K562 (cell line): Measurements from ENCODE around the gene HSD3B2. TPM values are rescaled to one million over a fixed set of nuclear protein-coding genes. Genes with fewer than 3 reads are reported as not detected.

Source experiments
- C11orf30 ChIP-seq: fragments of 450-650 bp; IDR thresholded peaks from 2 replicates; pipeline ENCODE4 v1.6.1; 2016; ENCODE audit warnings: low read depth, mild to moderate bottlenecking
- DMBX1 ChIP-seq: fragments of 250-450 bp; sonication (Bioruptor Pico); IDR thresholded peaks from 2 replicates; pipeline ENCODE4 v1.8.0; 2022; ENCODE audit warnings: inconsistent platforms, mild to moderate bottlenecking, moderate library complexity, borderline replicate concordance
- MAFG ChIP-seq: fragments of 450-650 bp; conservative IDR thresholded peaks from 2 replicates; pipeline ENCODE4 v1.6.1; 2016; ENCODE audit warnings: missing genetic modification characterization, missing compliant biosample characterization
- POLR3A ChIP-seq: IDR thresholded peaks from 2 replicates; pipeline ENCODE4 v1.6.1; 2011; ENCODE audit warnings: borderline replicate concordance, mild to moderate bottlenecking, moderate library complexity; ENCODE audit not compliant: insufficient read length, insufficient read depth; ENCODE audit errors: extremely low read depth
- THAP12 ChIP-seq: fragments of 250-450 bp; sonication (Bioruptor Pico); IDR thresholded peaks from 2 replicates; pipeline ENCODE4 v1.9.0; 2021; ENCODE audit warnings: mild to moderate bottlenecking, inconsistent platforms
- ZKSCAN1 ChIP-seq: fragments of 150-350 bp; IDR thresholded peaks from 2 replicates; pipeline ENCODE4 v1.6.1; 2016; ENCODE audit warnings: low read depth, low read length
- ZNF23 ChIP-seq: fragments of 250-450 bp; sonication (Bioruptor Pico); IDR thresholded peaks from 2 replicates; pipeline ENCODE4 v1.4.0; 2020; ENCODE audit warnings: mild to moderate bottlenecking
- ZNF311 ChIP-seq: fragments of 250-450 bp; sonication (Bioruptor Pico); IDR thresholded peaks from 2 replicates; pipeline ENCODE4 v1.4.0; 2020; ENCODE audit warnings: mild to moderate bottlenecking, moderate library complexity
- ZNF316 ChIP-seq: fragments of 450-650 bp; IDR thresholded peaks from 2 replicates; pipeline ENCODE4 v1.6.1; 2016
- ZNF830 ChIP-seq: fragments of 250-450 bp; sonication (Bioruptor Pico); IDR thresholded peaks from 2 replicates; pipeline ENCODE4 v1.5.0; 2021; ENCODE audit warnings: mild to moderate bottlenecking
- polyA plus RNA-seq, 8 experiments: library from polyadenylated mRNA; depleted of rRNA in 4 of 8; stranded (reverse) in 5 of 8; unstranded in 3 of 8; fragments of >200 nt; fragmentation: Nextera tagmentation in 2 of 8; fragmentation: Illumina TruSeq in 1 of 8; extraction: Ambion mirVana in 2 of 8; extraction: Trizol in 1 of 8; gene quantifications; 2 replicates each; pipeline versions ENCODE4 v1.2.1 to v1.2.3, GENCODE V29; 2011 to 2014; ENCODE audit warnings: inconsistent platforms in 1 of 8, missing spikeins in 1 of 8
- total RNA-seq, 7 experiments: library from RNA; depleted of rRNA in 6 of 7; stranded (reverse); fragments of >200 nt in 6 of 7; fragmentation: Illumina TruSeq in 2 of 7; extraction: Trizol in 2 of 7; gene quantifications; 2 replicates each; pipeline versions ENCODE4 v1.2.1 to v1.2.3, GENCODE V29; 2011 to 2021; ENCODE audit warnings: low replicate concordance in 1 of 7
- TF ChIP-seq, protein P1 (sequence below), 2 experiments: fragments of 450-650 bp in 1 of 2; sonication (generic) in 1 of 2; formaldehyde crosslinking in 1 of 2; IDR thresholded peaks; 2 replicates each; pipeline versions ENCODE4 v1.7.1 to v1.9.0; 2016 to 2022; ENCODE audit warnings: inconsistent platforms in 1 of 2, mild to moderate bottlenecking in 1 of 2, missing genetic modification reagents in 1 of 2
- TF ChIP-seq, protein P2 (sequence below): fragments of 250-450 bp; sonication (Bioruptor Pico); IDR thresholded peaks from 2 replicates; pipeline ENCODE4 v1.9.0; 2021; ENCODE audit warnings: mild to moderate bottlenecking
- TF ChIP-seq, protein P3 (sequence below), 2 experiments: fragments of 450-650 bp; IDR thresholded peaks; 2 replicates each; pipeline ENCODE4 v1.6.1; 2018; ENCODE audit warnings: mild to moderate bottlenecking in 2 of 2, low read depth in 1 of 2; ENCODE audit not compliant: partially characterized antibody in 2 of 2

The HSD3B2 gene
- total and polyA plus RNA-seq, 9 of the 15 experiments (the other 6 are each of a cell fraction or from before 2014, with no cell fraction given), result 1.1 TPM; not detected in 8

GRCh38 chr1:119368554-119368953 is 46.4 kb upstream of the HSD3B2 start, which contains the start of gene HAO2 (continued):
- TF ChIP-seq, protein P1, sequence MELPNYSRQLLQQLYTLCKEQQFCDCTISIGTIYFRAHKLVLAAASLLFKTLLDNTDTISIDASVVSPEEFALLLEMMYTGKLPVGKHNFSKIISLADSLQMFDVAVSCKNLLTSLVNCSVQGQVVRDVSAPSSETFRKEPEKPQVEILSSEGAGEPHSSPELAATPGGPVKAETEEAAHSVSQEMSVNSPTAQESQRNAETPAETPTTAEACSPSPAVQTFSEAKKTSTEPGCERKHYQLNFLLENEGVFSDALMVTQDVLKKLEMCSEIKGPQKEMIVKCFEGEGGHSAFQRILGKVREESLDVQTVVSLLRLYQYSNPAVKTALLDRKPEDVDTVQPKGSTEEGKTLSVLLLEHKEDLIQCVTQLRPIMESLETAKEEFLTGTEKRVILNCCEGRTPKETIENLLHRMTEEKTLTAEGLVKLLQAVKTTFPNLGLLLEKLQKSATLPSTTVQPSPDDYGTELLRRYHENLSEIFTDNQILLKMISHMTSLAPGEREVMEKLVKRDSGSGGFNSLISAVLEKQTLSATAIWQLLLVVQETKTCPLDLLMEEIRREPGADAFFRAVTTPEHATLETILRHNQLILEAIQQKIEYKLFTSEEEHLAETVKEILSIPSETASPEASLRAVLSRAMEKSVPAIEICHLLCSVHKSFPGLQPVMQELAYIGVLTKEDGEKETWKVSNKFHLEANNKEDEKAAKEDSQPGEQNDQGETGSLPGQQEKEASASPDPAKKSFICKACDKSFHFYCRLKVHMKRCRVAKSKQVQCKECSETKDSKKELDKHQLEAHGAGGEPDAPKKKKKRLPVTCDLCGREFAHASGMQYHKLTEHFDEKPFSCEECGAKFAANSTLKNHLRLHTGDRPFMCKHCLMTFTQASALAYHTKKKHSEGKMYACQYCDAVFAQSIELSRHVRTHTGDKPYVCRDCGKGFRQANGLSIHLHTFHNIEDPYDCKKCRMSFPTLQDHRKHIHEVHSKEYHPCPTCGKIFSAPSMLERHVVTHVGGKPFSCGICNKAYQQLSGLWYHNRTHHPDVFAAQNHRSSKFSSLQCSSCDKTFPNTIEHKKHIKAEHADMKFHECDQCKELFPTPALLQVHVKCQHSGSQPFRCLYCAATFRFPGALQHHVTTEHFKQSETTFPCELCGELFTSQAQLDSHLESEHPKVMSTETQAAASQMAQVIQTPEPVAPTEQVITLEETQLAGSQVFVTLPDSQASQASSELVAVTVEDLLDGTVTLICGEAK (IDR thresholded peaks at IDR 0.05), result no peak
- TF ChIP-seq, protein P1 (CRISPR knock-in tag; IDR thresholded peaks at IDR 0.05), result no peak
- TF ChIP-seq ZNF311 (CRISPR knock-in tag) (no peak), ZNF316 (peak; percentile 97), ZNF23 (CRISPR knock-in tag) (no peak), DMBX1 (CRISPR knock-in tag) (no peak), MAFG (peak; percentile 96), POLR3A (no peak), THAP12 (CRISPR knock-in tag) (no peak), ZKSCAN1 (no peak), ZNF830 (CRISPR knock-in tag) (no peak), C11orf30 (peak; percentile 94)
- TF ChIP-seq, protein P2, sequence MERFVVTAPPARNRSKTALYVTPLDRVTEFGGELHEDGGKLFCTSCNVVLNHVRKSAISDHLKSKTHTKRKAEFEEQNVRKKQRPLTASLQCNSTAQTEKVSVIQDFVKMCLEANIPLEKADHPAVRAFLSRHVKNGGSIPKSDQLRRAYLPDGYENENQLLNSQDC (CRISPR knock-in tag), result no peak
- TF ChIP-seq, protein P3, sequence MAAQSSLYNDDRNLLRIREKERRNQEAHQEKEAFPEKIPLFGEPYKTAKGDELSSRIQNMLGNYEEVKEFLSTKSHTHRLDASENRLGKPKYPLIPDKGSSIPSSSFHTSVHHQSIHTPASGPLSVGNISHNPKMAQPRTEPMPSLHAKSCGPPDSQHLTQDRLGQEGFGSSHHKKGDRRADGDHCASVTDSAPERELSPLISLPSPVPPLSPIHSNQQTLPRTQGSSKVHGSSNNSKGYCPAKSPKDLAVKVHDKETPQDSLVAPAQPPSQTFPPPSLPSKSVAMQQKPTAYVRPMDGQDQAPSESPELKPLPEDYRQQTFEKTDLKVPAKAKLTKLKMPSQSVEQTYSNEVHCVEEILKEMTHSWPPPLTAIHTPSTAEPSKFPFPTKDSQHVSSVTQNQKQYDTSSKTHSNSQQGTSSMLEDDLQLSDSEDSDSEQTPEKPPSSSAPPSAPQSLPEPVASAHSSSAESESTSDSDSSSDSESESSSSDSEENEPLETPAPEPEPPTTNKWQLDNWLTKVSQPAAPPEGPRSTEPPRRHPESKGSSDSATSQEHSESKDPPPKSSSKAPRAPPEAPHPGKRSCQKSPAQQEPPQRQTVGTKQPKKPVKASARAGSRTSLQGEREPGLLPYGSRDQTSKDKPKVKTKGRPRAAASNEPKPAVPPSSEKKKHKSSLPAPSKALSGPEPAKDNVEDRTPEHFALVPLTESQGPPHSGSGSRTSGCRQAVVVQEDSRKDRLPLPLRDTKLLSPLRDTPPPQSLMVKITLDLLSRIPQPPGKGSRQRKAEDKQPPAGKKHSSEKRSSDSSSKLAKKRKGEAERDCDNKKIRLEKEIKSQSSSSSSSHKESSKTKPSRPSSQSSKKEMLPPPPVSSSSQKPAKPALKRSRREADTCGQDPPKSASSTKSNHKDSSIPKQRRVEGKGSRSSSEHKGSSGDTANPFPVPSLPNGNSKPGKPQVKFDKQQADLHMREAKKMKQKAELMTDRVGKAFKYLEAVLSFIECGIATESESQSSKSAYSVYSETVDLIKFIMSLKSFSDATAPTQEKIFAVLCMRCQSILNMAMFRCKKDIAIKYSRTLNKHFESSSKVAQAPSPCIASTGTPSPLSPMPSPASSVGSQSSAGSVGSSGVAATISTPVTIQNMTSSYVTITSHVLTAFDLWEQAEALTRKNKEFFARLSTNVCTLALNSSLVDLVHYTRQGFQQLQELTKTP (IDR thresholded peaks at IDR 0.05; ENCODE audit: low read depth in 1 of 2, partially characterized antibody in 2 of 2), result no peak
